Suppressor macrophage treated with lipopolysaccharide for 1 hour (primary cell): ENCODE data around the gene TRAPPC6A.
"Not testable (repeated sequence)": the region's sequence is repeated elsewhere in the genome, so short reads cannot be mapped to it uniquely, and the experiment has no call there.

Experiments used
- DNase-seq, 3 donors: peaks; one replicate each; pipeline ENCODE4 v3.0.0-alpha.2; 2020 to 2022

Gene TRAPPC6A

GRCh38 chr19:45125975-45126493 lies 52.0 kb downstream of the TRAPPC6A start:
- peak; percentile 69 to 83 (median 74) for DNase-seq

GRCh38 chr19:45125360-45125759 lies 52.7 kb downstream of the TRAPPC6A start:
- DNase-seq = no peak

- DNase-seq = no peak
Measured at GRCh38 chr19:45124021-45124420, 54.0 kb downstream of the TRAPPC6A start.

- DNase-seq = no peak
Measured at GRCh38 chr19:45123440-45123850, 54.6 kb downstream of the TRAPPC6A start.

- DNase-seq = no peak
Measured at GRCh38 chr19:45122832-45123231, 55.2 kb downstream of the TRAPPC6A start.

GRCh38 chr19:45121827-45122345 lies 56.2 kb downstream of the TRAPPC6A start:
- no peak for DNase-seq

- no peak for DNase-seq
Measured at GRCh38 chr19:45119582-45119981, 58.5 kb downstream of the TRAPPC6A start.

GRCh38 chr19:45118591-45119355 lies 59.3 kb downstream of the TRAPPC6A start:
- not testable (repeated sequence) for DNase-seq

- DNase-seq = peak in 2 of 3 donors; percentile 19 to 36
Measured at GRCh38 chr19:45118106-45118505, 59.9 kb downstream of the TRAPPC6A start.

GRCh38 chr19:45117671-45118070 lies 60.4 kb downstream of the TRAPPC6A start:
- peak in 1 of 3 donors; percentile 38 for DNase-seq

- peak; percentile 76 to 82 (median 77) for DNase-seq
Measured at GRCh38 chr19:45117167-45117594, 60.9 kb downstream of the TRAPPC6A start.

GRCh38 chr19:45115809-45116615 lies 62.0 kb downstream of the TRAPPC6A start:
- peak; percentile 43 to 73 (median 47) for DNase-seq

GRCh38 chr19:45114116-45114515 lies 63.9 kb downstream of the TRAPPC6A start:
- DNase-seq = no peak

GRCh38 chr19:45113628-45114027 lies 64.4 kb downstream of the TRAPPC6A start:
- DNase-seq = no peak
